ENCODE measurements around the gene LRRC74B. TPM values are rescaled to one million over a fixed set of nuclear protein-coding genes. Genes with fewer than 3 reads are reported as not detected.
"Not testable (repeated sequence)": the region's sequence is repeated elsewhere in the genome, so short reads cannot be mapped to it uniquely, and the experiment has no call there.

LRRC74B gene
- total RNA-seq, 2 donors from 2014 or later = not detected

DNA sequence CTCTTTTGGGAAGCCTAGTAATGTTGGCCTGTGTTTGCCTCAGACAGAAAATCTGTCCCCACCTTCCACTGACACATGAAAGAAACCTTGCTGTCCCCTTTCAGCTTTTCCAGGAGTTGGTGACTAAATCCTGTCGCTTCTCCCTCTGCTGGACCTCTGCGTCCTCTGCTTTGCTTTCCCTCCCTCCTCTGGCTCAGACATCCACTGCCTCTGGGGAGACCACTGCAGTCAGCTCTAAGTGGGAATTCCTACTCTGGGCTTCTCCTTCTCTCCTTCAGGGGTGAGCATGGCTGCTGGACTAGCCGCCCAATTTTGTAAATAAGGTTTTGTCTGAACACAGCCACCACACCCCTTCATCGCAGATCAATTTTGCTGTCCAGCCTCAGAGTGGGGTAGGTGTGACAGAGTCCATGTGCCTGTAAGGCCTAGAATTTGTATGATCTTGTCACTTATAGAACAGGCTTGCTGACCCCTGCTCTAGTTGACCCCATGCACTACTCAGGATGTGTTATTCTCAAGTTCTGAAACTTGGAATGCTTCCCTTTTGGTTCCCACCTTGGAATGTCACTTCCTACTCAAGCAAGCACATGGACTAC, 23.0 kb downstream of the LRRC74B start:
- intact Hi-C loops (cut with DNase I) = no loop called here

DNA sequence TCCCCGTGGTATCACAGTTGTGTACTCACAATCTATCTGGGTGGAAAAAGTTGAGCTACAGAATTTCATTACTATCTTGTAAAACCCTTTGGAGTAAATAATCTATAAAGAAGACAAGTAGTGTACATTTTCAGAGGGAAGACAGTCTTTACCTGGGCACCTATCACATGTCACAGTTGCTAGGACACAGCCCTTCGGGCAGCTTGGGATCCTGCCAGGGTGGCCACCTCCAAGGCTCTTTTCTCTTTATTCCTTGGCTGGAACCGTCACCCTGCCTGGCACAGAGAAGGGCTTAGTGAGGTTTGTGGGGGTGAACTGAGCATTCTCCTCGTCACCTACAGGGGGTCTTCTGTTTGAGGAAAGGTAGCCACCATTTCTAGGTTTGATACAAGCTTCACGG, 23.6 kb downstream of the LRRC74B start:
- intact Hi-C loops (cut with DNase I) = no loop called here

More for the DNA sequence above, 23.0 kb downstream of the LRRC74B start:
- DNase-seq (ENCODE audit: low spot score) = peak; percentile 10

DNA sequence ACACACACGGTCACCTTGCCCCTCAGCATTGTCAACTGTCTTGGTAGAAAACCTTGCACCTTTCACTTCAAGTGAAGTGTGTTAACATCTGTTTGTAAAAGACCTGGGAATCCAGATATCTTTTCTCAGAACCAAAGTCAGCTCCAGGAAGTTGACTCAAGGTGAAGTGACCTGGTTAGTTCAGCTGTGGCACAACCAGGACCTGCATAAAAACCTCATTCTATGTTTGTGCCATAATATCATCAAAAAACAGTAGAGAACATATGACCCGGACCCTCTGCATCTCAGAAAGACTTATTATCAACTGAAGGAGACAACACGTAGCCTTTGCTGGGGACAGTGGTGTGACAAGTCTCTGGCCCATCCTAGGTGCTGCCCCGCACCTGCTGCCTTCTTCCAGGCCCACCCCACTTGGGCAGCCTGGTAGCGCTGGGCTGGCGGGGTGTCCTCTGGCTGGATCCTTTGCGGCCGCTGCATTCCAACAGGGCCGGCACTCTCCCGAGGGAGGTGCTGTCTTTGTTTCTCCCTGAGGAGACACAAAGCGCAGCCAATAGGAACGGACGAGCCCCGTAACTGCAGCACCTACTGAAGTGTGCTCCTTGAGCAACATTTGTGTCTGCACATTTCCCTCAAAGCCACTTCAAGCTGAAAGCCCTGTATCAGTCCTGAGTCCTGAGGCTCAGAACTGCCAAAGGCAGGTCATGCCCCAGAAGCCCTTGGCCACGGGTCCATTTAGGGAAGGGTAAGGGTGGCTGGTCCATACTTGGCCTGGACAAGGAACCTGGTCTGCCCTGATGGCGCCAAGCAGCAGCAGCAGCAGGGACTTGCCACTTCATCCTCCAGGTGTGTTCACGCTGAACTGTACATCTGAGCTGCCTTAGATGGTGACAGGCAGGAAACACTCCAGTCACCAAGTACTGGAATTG, 25.2 kb downstream of the LRRC74B start:
- peak; percentile 43 for DNase-seq (ENCODE audit: low spot score)
- intact Hi-C loops (cut with DNase I) = no loop called here

More for the DNA sequence above, 23.6 kb downstream of the LRRC74B start:
- DNase-seq (ENCODE audit: low spot score) = peak; percentile 25

DNA sequence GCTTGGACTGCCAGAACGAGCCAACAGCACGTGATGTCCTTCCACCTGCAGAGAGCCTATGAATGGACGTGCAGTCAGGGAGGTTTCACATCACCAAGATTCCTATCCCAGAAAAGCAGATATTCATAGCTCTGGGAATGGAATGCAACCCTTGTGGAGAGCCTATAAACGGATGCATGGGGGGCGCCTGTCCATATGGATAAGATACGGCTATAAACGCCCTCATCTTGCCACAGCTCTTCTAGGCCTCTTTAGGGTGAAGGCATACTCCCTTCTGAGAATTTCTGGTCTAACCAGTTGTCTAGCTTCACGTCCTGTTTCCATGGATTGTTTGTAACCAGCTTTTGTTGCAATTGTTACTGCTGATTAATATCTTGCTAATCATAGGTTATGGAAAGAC, 26.1 kb downstream of the LRRC74B start:
- intact Hi-C loops (cut with DNase I) = not testable (repeated sequence)
- DNase-seq (ENCODE audit: low spot score) = peak; percentile 16

DNA sequence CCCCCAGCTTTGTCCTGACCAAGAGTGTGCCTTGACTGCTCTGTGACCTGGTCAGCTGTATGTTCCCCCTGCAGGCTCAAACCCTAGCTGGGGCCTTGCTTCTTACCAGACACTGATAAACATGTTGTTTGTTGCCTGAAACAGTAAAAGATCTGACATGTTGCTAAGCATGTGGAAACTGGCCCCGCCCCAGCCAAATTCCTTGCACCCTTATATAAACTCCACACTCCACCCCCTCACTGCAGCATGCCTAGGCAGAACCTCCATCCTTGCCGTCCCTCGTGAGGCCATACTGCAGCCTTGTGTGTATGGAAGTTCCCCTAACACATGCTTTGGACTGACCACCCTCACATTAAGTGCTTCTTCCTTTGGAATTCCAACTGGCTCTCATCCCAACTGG, 27.3 kb downstream of the LRRC74B start:
- DNase-seq (ENCODE audit: low spot score) = peak; percentile 7
- intact Hi-C loops (cut with DNase I) = no loop called here

DNA sequence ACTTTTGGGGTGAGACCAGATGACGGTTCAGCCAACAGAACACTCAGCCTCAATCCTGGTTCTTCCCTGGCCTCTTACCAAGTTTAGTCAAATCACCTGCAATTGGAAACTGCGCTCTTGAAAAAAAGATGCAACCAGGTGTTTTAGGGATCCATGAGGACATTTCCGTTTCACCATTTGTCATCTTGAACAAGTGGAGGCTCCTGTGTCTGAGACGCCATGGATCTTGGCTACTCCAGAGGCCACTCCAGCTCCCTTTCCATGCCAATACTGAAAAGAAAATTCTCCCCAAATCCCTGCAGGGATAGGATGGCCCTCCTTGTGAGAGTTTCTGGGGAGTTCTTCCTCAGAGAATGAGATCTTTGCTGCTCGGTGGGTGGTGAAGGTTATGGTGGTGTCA, 27.7 kb downstream of the LRRC74B start:
- no peak for DNase-seq (ENCODE audit: low spot score)
- intact Hi-C loops (cut with DNase I) = no loop called here

DNA sequence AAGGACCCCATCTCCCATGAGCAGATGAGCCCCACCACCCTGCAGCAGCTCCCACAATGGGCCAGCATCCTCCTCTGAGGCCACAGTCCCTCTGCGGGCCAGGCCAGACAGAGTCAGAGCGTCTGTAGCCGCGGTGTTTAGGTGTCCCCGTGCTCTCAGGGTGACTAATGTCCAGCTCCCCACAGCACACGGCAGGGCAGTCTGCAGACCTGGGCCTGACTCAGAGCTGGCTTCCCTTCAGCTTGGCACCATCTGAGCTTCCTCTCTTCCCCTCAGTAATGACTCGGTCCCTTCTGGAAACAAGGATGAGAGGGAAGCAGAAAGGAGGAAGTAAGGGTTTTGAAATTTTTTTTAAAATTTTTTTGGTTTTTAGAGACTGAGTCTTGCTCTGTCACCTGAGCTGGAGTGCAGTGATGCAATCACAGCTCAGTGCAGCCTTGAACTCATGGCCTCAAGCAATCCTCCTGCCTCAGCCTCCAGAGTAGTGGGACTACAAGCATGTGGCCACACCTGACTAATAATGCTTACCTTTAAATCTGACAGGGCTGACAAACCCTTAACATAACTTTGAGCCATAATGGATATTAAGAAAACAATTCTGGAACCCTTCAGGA, 28.5 kb downstream of the LRRC74B start:
- intact Hi-C loops (cut with DNase I) = no loop called here
- peak; percentile 81 for DNase-seq (ENCODE audit: low spot score)

DNA sequence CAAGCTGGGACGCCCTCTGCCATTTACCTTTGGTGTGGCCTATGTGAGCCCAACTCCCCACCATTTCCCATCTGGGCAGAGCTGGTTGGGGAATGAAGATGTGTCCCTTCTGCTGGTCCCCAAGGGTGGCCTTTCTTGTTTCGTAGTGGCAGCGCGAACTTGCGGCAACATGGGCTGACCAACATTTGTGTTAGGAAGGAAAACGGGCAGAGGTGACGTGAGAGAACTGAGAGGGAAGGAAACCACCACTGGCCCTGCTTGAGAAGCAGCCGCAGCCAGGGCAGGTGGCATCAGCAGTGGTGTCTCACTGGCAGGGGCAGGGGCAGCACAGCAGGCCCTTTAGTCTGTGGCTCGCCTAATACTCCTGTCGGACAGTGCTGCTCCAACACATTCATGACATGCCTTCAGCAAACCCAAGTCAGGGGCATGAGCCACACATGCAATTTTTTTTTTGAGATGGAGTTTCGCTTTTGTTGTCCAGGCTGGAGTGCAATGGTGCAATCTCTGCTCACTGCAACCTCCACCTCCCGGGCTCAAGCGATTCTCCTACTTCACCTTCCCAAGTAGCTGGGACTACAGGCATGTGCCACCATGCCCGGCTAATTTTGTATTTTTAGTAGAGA, 29.9 kb downstream of the LRRC74B start:
- intact Hi-C loops (cut with DNase I) = loop anchor here in 1 of 2 donors (2.0 kb wide), 1 partner anchor 561 kb away; no protein-coding TSS in a partner anchor
- peak; percentile 60 for DNase-seq (ENCODE audit: low spot score)

DNA sequence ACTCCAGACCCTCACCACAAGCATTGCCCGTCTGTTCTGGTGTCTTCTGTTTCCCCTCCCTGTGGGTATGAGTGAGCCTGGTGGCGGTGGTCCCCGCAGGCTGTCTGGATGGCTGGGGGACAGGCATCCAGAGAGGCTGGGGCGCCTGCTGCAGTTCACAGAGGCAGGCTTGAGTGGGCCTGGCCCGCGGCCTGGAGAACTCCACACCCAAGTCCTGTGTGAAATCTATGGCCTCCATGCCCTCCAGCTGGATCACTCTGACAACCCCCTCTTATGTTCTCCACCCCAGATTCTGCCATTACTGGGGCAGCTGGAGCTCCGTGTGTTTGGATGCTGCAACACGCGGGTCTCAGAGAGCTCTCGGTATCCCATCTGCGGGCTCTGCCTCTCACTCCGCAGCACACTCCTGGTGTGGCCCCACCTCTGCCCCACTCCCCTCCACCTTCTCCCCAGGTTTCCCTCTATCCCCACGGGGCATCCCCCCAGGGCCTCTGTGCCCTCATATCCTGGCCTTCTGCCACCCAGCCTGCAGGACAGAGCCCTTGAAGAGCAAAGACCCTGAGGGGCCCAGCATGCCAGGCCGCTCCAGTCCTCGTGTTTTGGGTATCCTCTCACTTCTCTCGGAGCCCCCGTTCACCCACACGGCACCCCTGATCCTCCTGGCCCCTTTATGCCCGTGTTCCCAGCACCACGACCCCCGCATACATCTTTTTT, 31.3 kb downstream of the LRRC74B start:
- DNase-seq (ENCODE audit: low spot score) = peak; percentile 71
- intact Hi-C loops (cut with DNase I) = loop anchor here in 1 of 2 donors (2.0 kb wide), 1 partner anchor 560 kb away; no protein-coding TSS in a partner anchor

DNA sequence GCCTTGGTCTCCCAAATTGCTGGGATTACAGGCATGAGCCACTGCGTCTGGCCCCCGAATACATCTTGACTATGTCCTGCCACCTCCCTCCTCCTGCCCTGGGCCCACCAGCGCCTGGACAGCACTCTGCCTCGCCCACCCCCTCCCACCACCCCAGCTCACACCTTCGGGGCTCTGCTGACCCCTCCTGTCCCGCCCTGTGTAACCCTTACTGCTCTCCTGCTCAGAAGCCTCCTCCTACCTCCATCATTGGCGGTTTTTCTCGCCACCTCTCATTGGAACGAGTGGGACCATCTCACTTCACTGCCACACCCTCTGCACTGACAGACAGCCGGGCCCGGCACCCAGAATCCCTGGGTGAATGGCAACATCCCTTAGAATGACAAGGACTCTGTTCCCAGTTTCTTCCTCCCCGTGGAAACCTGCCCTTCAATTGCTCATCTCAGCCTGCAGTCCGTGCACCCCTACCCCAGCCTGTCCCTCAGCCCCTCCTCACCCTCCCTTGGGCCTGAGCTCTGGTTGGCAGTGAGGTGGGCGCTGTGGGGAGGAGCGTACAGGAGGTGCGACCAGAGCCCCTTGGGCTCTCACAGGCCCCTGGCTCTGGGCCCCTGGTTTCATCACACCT, 32.2 kb downstream of the LRRC74B start:
- peak; percentile 48 for DNase-seq (ENCODE audit: low spot score)
- intact Hi-C loops (cut with DNase I) = loop anchor here in 1 of 2 donors (2.0 kb wide), 1 partner anchor 559 kb away; no protein-coding TSS in a partner anchor

DNA sequence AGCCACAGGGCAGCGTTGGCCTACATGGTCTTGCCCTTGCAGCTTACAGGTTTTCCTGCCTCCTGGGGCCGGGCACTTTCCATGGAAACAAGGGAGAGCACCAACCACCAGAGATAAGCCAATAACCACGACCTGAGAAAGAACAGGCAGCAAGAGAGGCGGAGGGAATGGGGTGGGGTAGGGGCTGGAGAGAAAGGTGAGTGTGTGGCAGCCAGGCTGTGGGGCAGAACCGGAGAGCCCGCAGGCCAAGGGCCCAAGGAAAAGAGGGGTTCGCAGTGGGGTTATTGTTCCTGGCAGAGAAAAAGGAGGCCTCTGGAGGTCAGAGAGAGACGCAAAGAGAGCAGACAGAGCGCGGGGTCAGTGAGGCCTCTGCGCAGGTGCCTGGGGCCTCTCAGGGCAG, 33.2 kb downstream of the LRRC74B start:
- intact Hi-C loops (cut with DNase I) = no loop called here
- peak; percentile 54 for DNase-seq (ENCODE audit: low spot score)

DNA sequence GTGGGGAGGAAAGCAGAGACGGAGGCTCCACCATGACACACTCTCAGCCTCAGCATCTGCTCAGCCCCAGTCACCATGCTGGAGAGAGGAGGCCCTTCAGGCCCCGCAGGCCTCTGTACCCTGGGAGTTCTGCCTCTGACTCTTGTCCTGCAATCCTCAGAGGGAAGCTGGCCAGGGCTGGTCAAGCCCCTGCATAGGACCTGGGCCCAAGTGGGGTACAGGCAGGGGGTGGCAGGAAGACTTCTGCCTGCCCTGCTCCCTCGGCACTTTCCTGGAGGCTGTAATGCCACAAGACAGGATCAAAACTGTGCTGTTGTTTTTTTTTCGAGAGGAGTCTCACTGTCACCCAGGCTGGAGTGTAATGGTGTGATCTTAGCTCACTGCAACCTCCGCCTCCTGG, 33.7 kb downstream of the LRRC74B start:
- DNase-seq (ENCODE audit: low spot score) = peak; percentile 55
- intact Hi-C loops (cut with DNase I) = no loop called here

DNA sequence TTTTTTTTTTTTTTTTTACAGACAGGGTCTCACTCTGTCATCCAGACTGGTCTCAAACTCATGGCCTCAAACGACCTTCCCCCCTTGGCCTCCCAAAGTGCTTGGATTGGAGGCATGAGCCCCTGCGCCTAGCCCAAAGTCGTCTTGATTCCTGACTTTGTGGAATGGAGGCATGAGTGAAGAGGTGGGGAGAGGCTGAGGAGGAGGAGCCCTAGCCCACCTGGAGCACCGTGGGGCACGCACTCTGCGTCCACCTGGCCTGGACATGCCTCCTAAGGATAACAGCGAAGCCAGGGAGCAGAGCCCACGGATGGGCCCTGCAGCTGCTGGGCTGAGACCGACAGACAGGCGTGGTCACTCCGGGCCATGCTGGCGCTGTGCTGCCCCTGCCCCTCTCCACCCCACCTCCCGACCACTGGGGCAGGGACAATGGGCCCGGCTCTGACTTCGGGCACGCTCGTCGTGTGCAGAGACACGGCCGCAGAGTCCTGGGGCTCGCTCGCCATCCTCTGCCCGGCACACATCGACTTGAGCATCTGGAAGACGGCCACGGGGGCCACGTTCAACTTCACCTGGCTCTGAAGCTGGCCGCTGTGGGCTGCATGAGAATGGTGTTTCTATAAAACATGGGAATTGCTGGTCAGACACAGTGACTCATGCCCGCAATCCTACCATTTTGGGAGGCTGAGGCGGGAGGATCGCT, 34.8 kb downstream of the LRRC74B start:
- intact Hi-C loops (cut with DNase I) = no loop called here
- peak; percentile 61 for DNase-seq (ENCODE audit: low spot score)

DNA sequence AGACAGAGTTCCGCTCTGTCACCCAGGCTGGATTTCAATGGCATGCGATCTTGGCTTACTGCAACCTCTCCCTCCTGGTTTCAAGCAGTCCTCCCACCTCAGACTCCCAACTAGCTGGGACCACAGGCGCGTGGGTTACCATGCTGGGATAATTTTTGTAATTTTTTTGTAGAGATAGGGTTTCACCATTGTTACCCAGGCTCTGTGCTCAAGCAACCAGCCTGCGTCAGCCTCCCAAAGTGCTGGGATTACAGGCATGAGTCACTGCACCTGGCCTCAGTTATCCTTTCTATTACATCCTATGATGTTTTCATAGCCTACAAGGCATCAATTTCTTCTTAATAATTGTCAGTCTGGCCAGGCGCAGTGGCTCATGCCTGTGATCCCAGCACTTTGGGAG, 36.5 kb downstream of the LRRC74B start:
- intact Hi-C loops (cut with DNase I) = no loop called here
- DNase-seq (ENCODE audit: low spot score) = no peak

DNA sequence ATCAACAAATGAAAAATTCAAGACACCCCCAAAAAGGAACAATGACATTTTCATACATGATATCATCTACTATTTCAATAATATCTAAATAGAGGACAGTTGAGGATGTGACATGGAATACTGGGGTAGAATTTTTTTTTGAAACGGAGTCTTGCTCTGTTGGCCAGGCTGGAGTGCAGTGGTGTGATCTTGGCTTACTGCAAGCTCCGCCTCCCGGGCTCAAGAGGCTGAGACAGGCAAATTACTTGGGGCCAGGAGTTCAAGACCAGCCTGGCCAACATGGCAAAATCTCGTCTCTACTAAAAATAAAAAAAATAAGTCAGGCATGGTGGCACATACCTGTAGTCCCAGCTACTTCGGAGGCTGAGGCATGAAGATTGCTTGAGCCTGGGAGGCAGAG, 41.4 kb downstream of the LRRC74B start:
- no peak for DNase-seq (ENCODE audit: low spot score)
- intact Hi-C loops (cut with DNase I) = no loop called here

DNA sequence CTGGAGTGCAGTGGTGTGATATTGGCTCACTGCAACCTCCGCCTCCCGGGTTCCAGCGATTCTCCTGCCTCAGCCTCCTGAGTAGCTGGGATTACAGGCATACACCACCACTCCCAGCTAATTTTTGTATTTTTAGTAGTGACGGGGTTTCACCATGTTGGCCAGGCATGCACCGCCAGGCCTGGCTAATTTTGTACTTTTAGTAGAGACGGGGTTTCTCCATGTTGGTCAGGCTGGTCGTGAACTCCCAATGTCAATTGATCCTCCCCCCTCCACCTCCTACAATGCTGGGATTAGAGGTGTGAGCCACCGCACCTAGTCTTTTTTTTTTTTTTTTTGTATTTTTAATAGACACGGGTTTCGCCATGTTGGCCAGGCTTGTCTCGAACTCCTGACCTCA, 42.2 kb downstream of the LRRC74B start:
- intact Hi-C loops (cut with DNase I); DNase-seq (ENCODE audit: low spot score): not testable (repeated sequence)

DNA sequence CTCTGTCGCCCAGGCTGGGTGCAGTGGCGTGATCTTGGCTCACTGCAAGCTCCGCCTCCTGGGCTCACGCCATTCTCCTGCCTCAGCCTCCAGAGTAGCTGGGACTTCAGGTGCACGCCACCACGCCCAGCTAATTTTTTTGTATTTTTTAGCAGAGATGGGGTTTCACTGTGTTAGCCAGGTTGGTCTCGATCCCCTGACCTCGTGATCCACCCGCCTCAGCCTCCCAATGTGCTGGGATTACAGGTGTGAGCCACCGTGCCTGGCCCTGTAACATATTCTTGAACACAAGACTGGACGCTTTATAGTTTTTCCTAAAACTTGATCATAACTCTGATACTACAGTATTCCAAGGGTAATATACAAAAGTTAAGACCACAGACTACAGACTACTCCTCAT, 45.5 kb downstream of the LRRC74B start:
- intact Hi-C loops (cut with DNase I) = not testable (repeated sequence)

More for the DNA sequence above, 45.5 kb downstream of the LRRC74B start:
- not testable (repeated sequence) for DNase-seq (ENCODE audit: low spot score)

All from posterior vena cava (tissue), 2 donors.